DLD1 (cell line): ENCODE results near the gene OR51G2.
"Not testable (repeated sequence)": the region's sequence is repeated elsewhere in the genome, so short reads cannot be mapped to it uniquely, and the experiment has no call there.

Experiments
- in situ Hi-C: cut with HindIII; loops from 2 replicates; pipeline ENCODE4 v1.10.0; 2017; ENCODE audit warnings: low sequenced_read_pairs

OR51G2 gene

GRCh38 chr11:4919250-4919649 is at the start of gene OR51G2:
Gene OR51G2 (minus strand): TSS chr11:4919350. CDS start chr11:4915663, 3,687 bp downstream.
- in situ Hi-C loops: no loop called here

- in situ Hi-C loops: no loop called here
These were observed 43.7 kb upstream of the OR51G2 start for GRCh38 chr11:4962816-4963215.

GRCh38 chr11:4960877-4961276 is 41.7 kb upstream of the OR51G2 start:
- in situ Hi-C loops: no loop called here

GRCh38 chr11:4957396-4957795 is 38.2 kb upstream of the OR51G2 start:
- in situ Hi-C loops: no loop called here

- in situ Hi-C loops: not testable (repeated sequence)
These were observed 36.5 kb upstream of the OR51G2 start, which contains the start of gene OR51A2 for GRCh38 chr11:4955613-4956012. Gene OR51A2 (minus strand): TSS chr11:4955713. CDS start chr11:4955713, 0 bp downstream.

- in situ Hi-C loops: no loop called here
These were observed 28.4 kb upstream of the OR51G2 start, which contains the start of gene OR51A4 for GRCh38 chr11:4947505-4947904. Gene OR51A4 (minus strand): TSS chr11:4947605. CDS start chr11:4947100, 505 bp downstream.

- in situ Hi-C loops: no loop called here
These were observed 17.6 kb upstream of the OR51G2 start for GRCh38 chr11:4936745-4937144.

GRCh38 chr11:4932751-4933150 is 13.6 kb upstream of the OR51G2 start:
- in situ Hi-C loops: no loop called here

- in situ Hi-C loops: no loop called here
These were observed 7.5 kb upstream of the OR51G2 start for GRCh38 chr11:4926608-4927007.

GRCh38 chr11:4924239-4924638 is 5.1 kb upstream of the OR51G2 start, which contains the start of gene OR51G1:
Gene OR51G1 (minus strand): TSS chr11:4924339. CDS start chr11:4924339, 0 bp downstream.
- in situ Hi-C loops: no loop called here

- in situ Hi-C loops: no loop called here
These were observed 3.2 kb upstream of the OR51G2 start for GRCh38 chr11:4922304-4922703.

GRCh38 chr11:4921796-4922195 is 2.6 kb upstream of the OR51G2 start:
- in situ Hi-C loops: no loop called here

GRCh38 chr11:4916581-4916980 is 2.6 kb downstream of the OR51G2 start:
- in situ Hi-C loops: no loop called here

- in situ Hi-C loops: no loop called here
These were observed 15.7 kb downstream of the OR51G2 start, which contains the start of gene OR51A7 for GRCh38 chr11:4903484-4903883. Gene OR51A7 (plus strand): TSS chr11:4903783. CDS start chr11:4907370, 3,587 bp downstream.

- in situ Hi-C loops: no loop called here
These were observed 27.0 kb downstream of the OR51G2 start for GRCh38 chr11:4891996-4892640.

GRCh38 chr11:4890279-4890678 is 28.9 kb downstream of the OR51G2 start:
- in situ Hi-C loops: no loop called here

GRCh38 chr11:4887591-4887990 is 31.6 kb downstream of the OR51G2 start:
- in situ Hi-C loops: no loop called here

- in situ Hi-C loops: no loop called here
These were observed 33.0 kb downstream of the OR51G2 start for GRCh38 chr11:4886186-4886585.

- in situ Hi-C loops: no loop called here
These were observed 34.8 kb downstream of the OR51G2 start for GRCh38 chr11:4884361-4884760.

GRCh38 chr11:4882543-4882942 is 36.6 kb downstream of the OR51G2 start:
- in situ Hi-C loops: no loop called here

- in situ Hi-C loops: no loop called here
These were observed 37.2 kb downstream of the OR51G2 start, which contains the start of gene OR51T1 for GRCh38 chr11:4881860-4882500. Gene OR51T1 (plus strand): TSS chr11:4881900. CDS start chr11:4881900, 0 bp downstream.

GRCh38 chr11:4881188-4881587 is 38.0 kb downstream of the OR51G2 start:
- in situ Hi-C loops: no loop called here
